IMR-90 (cell line): ENCODE data around the gene ANKRD31. TPM values are rescaled to one million over a fixed set of nuclear protein-coding genes. Genes with fewer than 3 reads are reported as not detected.

Source experiments
- ATAC-seq: fragments of 200-7000 bp; cut with Tn5 transposase; 2 replicates; pipeline ENCODE4 v1.9.1; 2020; ENCODE audit warnings: low read depth, mild to moderate bottlenecking, moderate library complexity
- BruUV-seq: library from RNA; stranded (reverse); fragments of 400-500 nt; replicated peaks from 2 replicates; lab custom pipeline; 2021; lab: Mats Ljungman, UMichigan
- CTCF ChIA-PET: fragments of 300-600 bp; formaldehyde crosslinking; extraction: SDS; loops from one replicate; lab custom pipeline; 2021; ENCODE audit warnings: antibody characterized with exemption; lab: Yijun Ruan, JAX
- POLR2A ChIA-PET: fragments of 300-600 bp; sonication (Branson Sonifier 250); formaldehyde crosslinking; loops from one replicate; lab custom pipeline; 2022; ENCODE audit warnings: antibody characterized with exemption; ENCODE audit not compliant: unreplicated experiment; lab: Charles Lee
- DNase-seq: peaks from one replicate; pipeline ENCODE4 v3.0.0; 2013
- H2AFZ ChIP-seq: replicated peaks from 2 replicates; pipeline ENCODE3; 2013; ENCODE audit warnings: low read length, mild to moderate bottlenecking; ENCODE audit not compliant: poor library complexity
- H2AK5ac ChIP-seq: 2 replicates; pipeline ENCODE4 v1.6.1; 2013; ENCODE audit warnings: low read depth, low read length, inconsistent platforms
- H2AK9ac ChIP-seq: replicated peaks from 2 replicates; pipeline ENCODE3; 2013; ENCODE audit warnings: mild to moderate bottlenecking, low read depth, low read length, moderate library complexity; ENCODE audit not compliant: poor library complexity
- H2BK120ac ChIP-seq: 2 replicates; pipeline ENCODE4 v1.6.1; 2013; ENCODE audit warnings: low read depth, low read length, inconsistent platforms
- H2BK15ac ChIP-seq: 3 replicates; pipeline ENCODE4 v1.6.1; 2013; ENCODE audit warnings: low read depth, low read length, inconsistent platforms
- H2BK20ac ChIP-seq: 2 replicates; pipeline ENCODE4 v1.6.1; 2013; ENCODE audit warnings: low read depth, mild to moderate bottlenecking, inconsistent platforms, low read length, moderate library complexity
- H2BK5ac ChIP-seq: 2 replicates; pipeline ENCODE4 v1.6.1; 2013; ENCODE audit warnings: mild to moderate bottlenecking, low read depth, low read length, inconsistent platforms; ENCODE audit not compliant: poor library complexity, severe bottlenecking
- H3K14ac ChIP-seq: replicated peaks from 2 replicates; pipeline ENCODE4 v1.6.1; 2013; ENCODE audit warnings: low read depth, low read length, inconsistent platforms
- H3K18ac ChIP-seq: 2 replicates; pipeline ENCODE4 v1.6.1; 2013; ENCODE audit warnings: low read depth, low read length, control low read depth
- H3K23ac ChIP-seq: 2 replicates; pipeline ENCODE4 v1.6.1; 2013; ENCODE audit warnings: low read depth, low read length, inconsistent platforms
- H3K27ac ChIP-seq: 2 replicates; pipeline ENCODE4 v1.5.1; 2013; ENCODE audit warnings: mild to moderate bottlenecking, control low read depth, low read length; ENCODE audit not compliant: insufficient read depth
- H3K27me3 ChIP-seq: 2 replicates; pipeline ENCODE4 v1.6.1; 2013; ENCODE audit warnings: low read length; ENCODE audit not compliant: control insufficient read depth, insufficient read depth
- H3K36me3 ChIP-seq: 2 replicates; pipeline ENCODE4 v1.6.1; 2013; ENCODE audit warnings: low read length, mixed read lengths; ENCODE audit not compliant: control insufficient read depth, insufficient read depth
- H3K4ac ChIP-seq: 2 replicates; pipeline ENCODE4 v1.6.1; 2013; ENCODE audit warnings: low read depth, low read length, inconsistent platforms
- H3K4me1 ChIP-seq: 2 replicates; pipeline ENCODE4 v1.6.1; 2013; ENCODE audit warnings: low read length, mixed read lengths; ENCODE audit not compliant: control insufficient read depth, insufficient read depth
- H3K4me2 ChIP-seq: 2 replicates; pipeline ENCODE4 v1.6.1; 2013; ENCODE audit warnings: low read depth, mild to moderate bottlenecking, control low read depth, low read length, moderate library complexity
- H3K4me3 ChIP-seq: 2 replicates; pipeline ENCODE4 v1.5.1; 2013; ENCODE audit warnings: low read depth, mild to moderate bottlenecking, control low read depth, low read length, moderate library complexity; ENCODE audit not compliant: insufficient read depth
- H3K56ac ChIP-seq: 2 replicates; pipeline ENCODE4 v1.6.1; 2013; ENCODE audit warnings: low read length, inconsistent platforms; ENCODE audit not compliant: insufficient read depth; ENCODE audit errors: extremely low read depth
- H3K79me1 ChIP-seq, 2 experiments: 2 replicates each; pipeline ENCODE4 v1.6.1; 2013; ENCODE audit warnings: low read length in 2 of 2, inconsistent platforms in 1 of 2, low read depth in 1 of 2
- H3K9ac ChIP-seq: 2 replicates; pipeline ENCODE4 v1.6.1; 2013; ENCODE audit warnings: low read depth, low read length, control low read depth
- H3K9me1 ChIP-seq: 2 replicates; pipeline ENCODE4 v1.6.1; 2013; ENCODE audit warnings: low read length, inconsistent platforms; ENCODE audit not compliant: insufficient read depth
- H3K9me3 ChIP-seq: 2 replicates; pipeline ENCODE4 v1.6.1; 2013; ENCODE audit warnings: low read length; ENCODE audit not compliant: control insufficient read depth, insufficient read depth
- H4K20me1 ChIP-seq: 2 replicates; pipeline ENCODE4 v1.6.1; 2013; ENCODE audit warnings: low read length, inconsistent platforms; ENCODE audit not compliant: insufficient read depth
- H4K5ac ChIP-seq: 2 replicates; pipeline ENCODE4 v1.6.1; 2013; ENCODE audit warnings: mild to moderate bottlenecking, low read depth, low read length, control low read depth
- H4K8ac ChIP-seq, 2 experiments: 2 replicates each; pipeline ENCODE4 v1.6.1; 2013; ENCODE audit warnings: low read depth in 2 of 2, low read length in 2 of 2, control low read depth in 1 of 2, inconsistent platforms in 1 of 2
- H4K91ac ChIP-seq: 2 replicates; pipeline ENCODE4 v1.6.1; 2013; ENCODE audit warnings: low read depth, low read length, inconsistent platforms; ENCODE audit not compliant: insufficient read depth
- BHLHE40 ChIP-seq: fragments of 150-350 bp; IDR thresholded peaks from 2 replicates; pipeline ENCODE4 v1.6.1; 2016; ENCODE audit warnings: mild to moderate bottlenecking, low read depth, low read length
- CEBPB ChIP-seq: IDR thresholded peaks from 2 replicates; pipeline ENCODE4 v1.6.1; 2012; ENCODE audit warnings: low read depth, low read length, improper control_type of control experiment
- CHD1 ChIP-seq: IDR thresholded peaks from 2 replicates; pipeline ENCODE4 v1.6.1; 2012; ENCODE audit warnings: low read depth, low read length, improper control_type of control experiment
- CTCF ChIP-seq: conservative IDR thresholded peaks from 2 replicates; pipeline ENCODE4 v1.5.1; 2012; ENCODE audit warnings: mild to moderate bottlenecking, low read depth, low read length, improper control_type of control experiment
- ELK1 ChIP-seq: fragments of 150-350 bp; IDR thresholded peaks from 2 replicates; pipeline ENCODE4 v1.6.1; 2016; ENCODE audit warnings: low read depth, mild to moderate bottlenecking, low read length, moderate library complexity, borderline replicate concordance
- FOS ChIP-seq: fragments of 150-350 bp; IDR thresholded peaks from 2 replicates; pipeline ENCODE4 v1.6.1; 2016; ENCODE audit warnings: low read depth, low read length
- MAFK ChIP-seq: IDR thresholded peaks from 2 replicates; pipeline ENCODE4 v1.6.1; 2012; ENCODE audit warnings: low read depth, low read length, improper control_type of control experiment
- MAZ ChIP-seq: IDR thresholded peaks from 2 replicates; pipeline ENCODE4 v1.6.1; 2012; ENCODE audit warnings: low read depth, mild to moderate bottlenecking, low read length, improper control_type of control experiment, moderate library complexity, borderline replicate concordance
- MXI1 ChIP-seq: IDR thresholded peaks from 2 replicates; pipeline ENCODE4 v1.6.1; 2012; ENCODE audit warnings: low read depth, mild to moderate bottlenecking, low read length, moderate library complexity, borderline replicate concordance
- NFE2L2 ChIP-seq: fragments of 150-350 bp; IDR thresholded peaks from 2 replicates; pipeline ENCODE4 v1.6.1; 2016; ENCODE audit warnings: low read depth, mild to moderate bottlenecking, low read length
- POLR2A ChIP-seq: IDR thresholded peaks from 2 replicates; pipeline ENCODE4 v1.6.1; 2012; ENCODE audit warnings: mild to moderate bottlenecking, low read depth, low read length
- RAD21 ChIP-seq: IDR thresholded peaks from 2 replicates; pipeline ENCODE4 v1.6.1; 2012; ENCODE audit warnings: low read length, improper control_type of control experiment
- RCOR1 ChIP-seq: IDR thresholded peaks from 2 replicates; pipeline ENCODE4 v1.6.1; 2012; ENCODE audit warnings: mild to moderate bottlenecking, low read length, improper control_type of control experiment; ENCODE audit not compliant: insufficient replicate concordance
- RFX5 ChIP-seq: IDR thresholded peaks from 2 replicates; pipeline ENCODE4 v1.8.0; 2012; ENCODE audit warnings: low read depth, mild to moderate bottlenecking, low read length, moderate library complexity
- SMC3 ChIP-seq: fragments of 150-350 bp; IDR thresholded peaks from 2 replicates; pipeline ENCODE4 v1.6.1; 2016; ENCODE audit warnings: low read depth, mild to moderate bottlenecking, antibody characterized with exemption, low read length, moderate library complexity
- USF2 ChIP-seq: fragments of 150-350 bp; IDR thresholded peaks from 2 replicates; pipeline ENCODE4 v1.6.1; 2017; ENCODE audit warnings: mild to moderate bottlenecking, antibody characterized with exemption, low read length, low read depth
- dilution Hi-C: fragments of 300-500 bp; cut with HindIII; formaldehyde crosslinking; loops from one replicate; pipeline ENCODE4 v1.14.3; 2018; ENCODE audit warnings: low sequenced_read_pairs; ENCODE audit not compliant: unreplicated experiment
- in situ Hi-C: fragments of 300-500 bp; cut with MboI; formaldehyde crosslinking; loops from 3 replicates; pipeline ENCODE4 v1.14.3; 2019; ENCODE audit warnings: low sequenced_read_pairs, inconsistent platforms, mixed read lengths
- intact Hi-C: fragments of 100-400 bp; cut with micrococcal nuclease; formaldehyde crosslinking; loops from 2 replicates; pipeline ENCODE4 v1.10.0; 2022
- polyA plus RNA-seq, 3 experiments: library from polyadenylated mRNA; depleted of rRNA; stranded (reverse); fragments of >200 nt; gene quantifications; 2 replicates each; pipeline ENCODE4 v1.2.3, GENCODE V29; 2012; ENCODE audit warnings: low replicate concordance in 1 of 3
- total RNA-seq: library from RNA; depleted of rRNA; stranded (reverse); fragments of >200 nt; gene quantifications from 2 replicates; pipeline ENCODE4 v1.2.3, GENCODE V29; 2012

ANKRD31 gene
- total and polyA plus RNA-seq, 2 of the 4 experiments (the other 2 are of a cell fraction), result under 0.01 to 0.02 TPM

- Histone ChIP-seq H3K4ac (no peak overlapping the region), H2AK5ac (no peak overlapping the region), H3K27ac (no peak overlapping the region), H3K56ac (no peak overlapping the region), H3K9me1 (no peaks in the 10 kb centered on the region), H4K8ac (no peak overlapping the region), H2AFZ (no peak overlapping the region), H2BK120ac (no peak overlapping the region), H2BK15ac (no peak overlapping the region), H3K36me3 (no peaks in the 10 kb centered on the region), H3K9me3 (no peaks in the 10 kb centered on the region), H3K23ac (no peak overlapping the region), H4K20me1 (no peaks in the 10 kb centered on the region), H3K27me3 (no peaks in the 10 kb centered on the region), H4K91ac (no peak overlapping the region), H2AK9ac (no peak overlapping the region), H4K5ac (no peak overlapping the region), H3K4me1 (no peaks in the 10 kb centered on the region), H3K18ac (no peak overlapping the region), H2BK20ac (no peak overlapping the region), H3K79me1 (no peaks in the 10 kb centered on the region), H2BK5ac (no peak overlapping the region), H3K14ac (no peak overlapping the region), H3K4me2 (no peak overlapping the region), H3K4me3 (no peak overlapping the region), H3K9ac (no peak overlapping the region)
- in situ Hi-C loops, result no loop called here
- intact Hi-C loops, result no loop called here
- no peak for TF ChIP-seq CTCF
- TF ChIP-seq RCOR1, result no peak
- no peak for TF ChIP-seq MAFK
- TF ChIP-seq RFX5, result no peak
- TF ChIP-seq CHD1, result no peak
- TF ChIP-seq ELK1, result no peak
- no peak for TF ChIP-seq MXI1
- TF ChIP-seq NFE2L2, result no peak
- no peak for TF ChIP-seq MAZ
- no peak for TF ChIP-seq CEBPB
- TF ChIP-seq FOS, result no peak
- no peak for TF ChIP-seq POLR2A
- no peak for TF ChIP-seq USF2
- no peak for TF ChIP-seq RAD21
- TF ChIP-seq BHLHE40, result no peak
- TF ChIP-seq SMC3, result no peak
- POLR2A ChIA-PET, result no interaction called here
- CTCF ChIA-PET, result no interaction called here
- DNase-seq (no peak), ATAC-seq (no peak)
- BruUV-seq, result no TSS peak
- dilution Hi-C loops, result no loop called here
Measured at GRCh38 chr5:75116856-75117255, 119.8 kb downstream of the ANKRD31 start.
